ENCODE data around the gene BEAN1.

BEAN1 gene

GRCh38 chr16:66419527-66419926, 7.6 kb upstream of the BEAN1 start:
- DNase-seq (ENCODE audit: low read depth) = no peak

GRCh38 chr16:66420396-66420795, 6.7 kb upstream of the BEAN1 start:
- DNase-seq (ENCODE audit: low read depth) = no peak

- no peak for DNase-seq (ENCODE audit: low read depth)
Observed at GRCh38 chr16:66421891-66422290, 5.2 kb upstream of the BEAN1 start.

GRCh38 chr16:66422366-66422765, 4.7 kb upstream of the BEAN1 start:
- DNase-seq (ENCODE audit: low read depth) = no peak

GRCh38 chr16:66423177-66423576, 3.9 kb upstream of the BEAN1 start:
- DNase-seq (ENCODE audit: low read depth) = no peak

GRCh38 chr16:66425651-66426050, 1.4 kb upstream of the BEAN1 start:
- DNase-seq (ENCODE audit: low read depth) = no peak

- no peak for DNase-seq (ENCODE audit: low read depth)
Observed at GRCh38 chr16:66426112-66427035, 721 bp upstream of the BEAN1 start.

- DNase-seq (ENCODE audit: low read depth) = no peak
Observed at GRCh38 chr16:66427871-66428681, 981 bp downstream of the BEAN1 start.

- no peak for DNase-seq (ENCODE audit: low read depth)
Observed at GRCh38 chr16:66428682-66429251, 1.7 kb downstream of the BEAN1 start.

- DNase-seq (ENCODE audit: low read depth) = no peak
Observed at GRCh38 chr16:66429290-66429962, 2.3 kb downstream of the BEAN1 start.

GRCh38 chr16:66430214-66430613, 3.1 kb downstream of the BEAN1 start:
- DNase-seq (ENCODE audit: low read depth) = no peak

GRCh38 chr16:66431760-66432159, 4.7 kb downstream of the BEAN1 start:
- DNase-seq (ENCODE audit: low read depth) = no peak

- DNase-seq (ENCODE audit: low read depth) = no peak
Observed at GRCh38 chr16:66432429-66432828, 5.3 kb downstream of the BEAN1 start.

- no peak for DNase-seq (ENCODE audit: low read depth)
Observed at GRCh38 chr16:66434619-66435430, 7.7 kb downstream of the BEAN1 start.

GRCh38 chr16:66435896-66436295, 8.8 kb downstream of the BEAN1 start:
- DNase-seq (ENCODE audit: low read depth) = no peak

GRCh38 chr16:66437391-66437945, 10.4 kb downstream of the BEAN1 start:
- DNase-seq (ENCODE audit: low read depth) = no peak

GRCh38 chr16:66438536-66438935, 11.4 kb downstream of the BEAN1 start:
- no peak for DNase-seq (ENCODE audit: low read depth)

GRCh38 chr16:66439051-66439730, 12.1 kb downstream of the BEAN1 start:
- no peak for DNase-seq (ENCODE audit: low read depth)

- DNase-seq (ENCODE audit: low read depth) = no peak
Observed at GRCh38 chr16:66440271-66440802, 13.2 kb downstream of the BEAN1 start.

- DNase-seq (ENCODE audit: low read depth) = no peak
Observed at GRCh38 chr16:66440970-66441369, 13.9 kb downstream of the BEAN1 start.

All from stimulated activated CD8-positive, alpha-beta memory T cell treated with anti-CD3 and anti-CD28 coated beads, Interleukin-12 subunit alpha, Interleukin-12 subunit beta, amount 100 ng/mL, for 4 hours (primary cell).